Gastrocnemius medialis (tissue), 4 donors: Measurements from ENCODE around the gene NDST4. TPM values are rescaled to one million over a fixed set of nuclear protein-coding genes. Genes with fewer than 3 reads are reported as not detected.

ENCODE experiments used
- ATAC-seq, 2 donors: fragments of 150-250 bp; one replicate each; pipeline ENCODE4 v1.9.1; 2016
- DNase-seq, 2 donors: peaks; one replicate each; pipeline ENCODE4 v3.0.0-alpha.2; 2019
- H3K27ac ChIP-seq, 4 donors: fragments of 200-600 bp; sonication (generic); 1 replicate in 1 of 4; 2 replicates in 3 of 4; pipeline ENCODE4 v1.5.1; 2016 to 2018; ENCODE audit warnings: mild to moderate bottlenecking in 2 of 4, moderate library complexity in 1 of 4
- H3K27me3 ChIP-seq, 3 donors: fragments of 200-600 bp; sonication (generic) in 2 of 3; 1 replicate in 1 of 3; 2 replicates in 2 of 3; pipeline versions ENCODE4 v1.5.1 to v1.6.0; 2016 to 2019; ENCODE audit warnings: mild to moderate bottlenecking in 1 of 3, moderate library complexity in 1 of 3
- H3K36me3 ChIP-seq, 2 donors: fragments of 200-600 bp; sonication (generic) in 1 of 2; one replicate each; pipeline ENCODE4 v1.5.1; 2017 to 2018
- H3K4me1 ChIP-seq, 2 donors: fragments of 200-600 bp; sonication (generic) in 1 of 2; one replicate each; pipeline ENCODE4 v1.5.1; 2016 to 2017; ENCODE audit warnings: mild to moderate bottlenecking in 2 of 2
- H3K4me3 ChIP-seq, 4 donors: fragments of 200-600 bp; sonication (generic) in 3 of 4; 1 replicate in 1 of 4; 2 replicates in 3 of 4; pipeline ENCODE4 v1.5.1; 2016 to 2019; ENCODE audit warnings: mild to moderate bottlenecking in 2 of 4
- H3K9me3 ChIP-seq, 3 donors: fragments of 200-600 bp; sonication (generic) in 2 of 3; 1 replicate in 1 of 3; 2 replicates in 2 of 3; pipeline ENCODE4 v1.5.1; 2016 to 2019
- POLR2A ChIP-seq, 2 donors: fragments of 450-650 bp; IDR thresholded peaks; one replicate each; pipeline ENCODE4 v1.6.1; 2017; ENCODE audit warnings: antibody characterized with exemption in 2 of 2, mild to moderate bottlenecking in 2 of 2, moderate library complexity in 2 of 2
- in situ Hi-C, 4 donors: fragments of 200-750 bp; cut with MboI; loops; one replicate each; pipeline versions ENCODE4 v1.15.0 to v1.8.0; 2017; ENCODE audit warnings: low sequenced_read_pairs in 4 of 4
- intact Hi-C: fragments of 100-400 bp; cut with DNase I; formaldehyde crosslinking; loops from one replicate; pipeline ENCODE4 v1.15.1; 2023; ENCODE audit warnings: low total_unique reads
- total RNA-seq, 4 donors: library from RNA; depleted of rRNA; stranded (reverse); fragments of >200 nt; gene quantifications; one replicate each; pipeline versions ENCODE4 v1.1.0 to v1.2.3, GENCODE V29; 2016
- TF ChIP-seq, protein P1 (sequence below), 5 experiments: fragments of 450-650 bp in 3 of 5; fragments of 200-600 bp in 2 of 5; sonication (generic) in 2 of 5; IDR thresholded peaks in 4 of 5; conservative IDR thresholded peaks in 1 of 5; 1 replicate in 4 of 5; 2 replicates in 1 of 5; pipeline ENCODE4 v1.5.1; 2016 to 2019; ENCODE audit warnings: antibody characterized with exemption in 5 of 5, mild to moderate bottlenecking in 3 of 5, moderate library complexity in 3 of 5

The NDST4 gene
- total RNA-seq, 4 donors from 2014 or later: not detected

DNA sequence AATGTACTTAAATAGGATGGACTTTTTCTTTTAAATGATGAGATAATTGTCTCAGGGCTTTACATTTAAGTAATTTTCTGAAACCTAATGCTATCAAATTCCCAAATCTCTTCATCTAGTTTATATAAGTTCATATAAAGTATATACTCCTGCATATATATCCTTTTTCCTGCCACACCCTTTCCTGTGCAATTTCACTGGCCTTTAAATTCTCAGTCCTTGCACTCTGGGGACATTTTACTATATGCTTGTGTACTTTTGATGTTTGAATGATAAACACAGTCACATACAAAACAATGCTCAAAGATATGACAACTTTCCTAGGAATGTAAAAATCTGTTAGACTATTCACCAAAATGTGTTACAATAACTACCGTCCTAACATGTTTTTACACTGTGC lies 60.1 kb downstream of the NDST4 start:
- H3K4me1 ChIP-seq: no peaks in the 10 kb centered on the region
- DNase-seq: no peak
- no peak overlapping the region for H3K27ac ChIP-seq
- no peaks in the 10 kb centered on the region for H3K27me3 ChIP-seq
- no peaks in the 10 kb centered on the region for H3K9me3 ChIP-seq
- in situ Hi-C loops: no loop called here
- H3K36me3 ChIP-seq: no peaks in the 10 kb centered on the region
- no peak for TF ChIP-seq POLR2A (IDR thresholded peaks at IDR 0.05)
- TF ChIP-seq, protein P1, sequence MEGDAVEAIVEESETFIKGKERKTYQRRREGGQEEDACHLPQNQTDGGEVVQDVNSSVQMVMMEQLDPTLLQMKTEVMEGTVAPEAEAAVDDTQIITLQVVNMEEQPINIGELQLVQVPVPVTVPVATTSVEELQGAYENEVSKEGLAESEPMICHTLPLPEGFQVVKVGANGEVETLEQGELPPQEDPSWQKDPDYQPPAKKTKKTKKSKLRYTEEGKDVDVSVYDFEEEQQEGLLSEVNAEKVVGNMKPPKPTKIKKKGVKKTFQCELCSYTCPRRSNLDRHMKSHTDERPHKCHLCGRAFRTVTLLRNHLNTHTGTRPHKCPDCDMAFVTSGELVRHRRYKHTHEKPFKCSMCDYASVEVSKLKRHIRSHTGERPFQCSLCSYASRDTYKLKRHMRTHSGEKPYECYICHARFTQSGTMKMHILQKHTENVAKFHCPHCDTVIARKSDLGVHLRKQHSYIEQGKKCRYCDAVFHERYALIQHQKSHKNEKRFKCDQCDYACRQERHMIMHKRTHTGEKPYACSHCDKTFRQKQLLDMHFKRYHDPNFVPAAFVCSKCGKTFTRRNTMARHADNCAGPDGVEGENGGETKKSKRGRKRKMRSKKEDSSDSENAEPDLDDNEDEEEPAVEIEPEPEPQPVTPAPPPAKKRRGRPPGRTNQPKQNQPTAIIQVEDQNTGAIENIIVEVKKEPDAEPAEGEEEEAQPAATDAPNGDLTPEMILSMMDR (IDR thresholded peaks at IDR 0.05 in 4 of 5, conservative IDR thresholded peaks at IDR 0.05 in 1 of 5): no peak
- H3K4me3 ChIP-seq: no peak overlapping the region
- intact Hi-C loops: no loop called here
- no peak for ATAC-seq

DNA sequence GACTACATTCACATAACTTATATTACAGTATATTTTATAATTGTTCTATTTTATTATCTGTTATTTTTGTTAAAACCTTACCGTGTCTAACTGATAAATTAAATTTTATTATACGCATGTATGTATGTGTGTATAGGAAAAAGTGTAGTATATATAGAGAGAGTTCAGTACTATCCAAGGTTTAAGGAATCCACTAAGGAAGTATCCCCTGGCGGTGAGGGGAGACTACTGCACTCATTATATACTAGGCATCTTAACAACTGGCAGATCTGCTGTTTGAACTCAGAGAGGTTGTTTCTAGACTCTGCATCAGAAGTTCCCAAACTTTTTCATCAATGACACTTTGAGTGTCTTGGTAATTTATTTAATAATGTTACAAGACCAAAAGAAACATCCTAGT lies 70.9 kb downstream of the NDST4 start:
- TF ChIP-seq, protein P1 (IDR thresholded peaks at IDR 0.05 in 4 of 5, conservative IDR thresholded peaks at IDR 0.05 in 1 of 5): no peak
- TF ChIP-seq POLR2A (IDR thresholded peaks at IDR 0.05): no peak

DNA sequence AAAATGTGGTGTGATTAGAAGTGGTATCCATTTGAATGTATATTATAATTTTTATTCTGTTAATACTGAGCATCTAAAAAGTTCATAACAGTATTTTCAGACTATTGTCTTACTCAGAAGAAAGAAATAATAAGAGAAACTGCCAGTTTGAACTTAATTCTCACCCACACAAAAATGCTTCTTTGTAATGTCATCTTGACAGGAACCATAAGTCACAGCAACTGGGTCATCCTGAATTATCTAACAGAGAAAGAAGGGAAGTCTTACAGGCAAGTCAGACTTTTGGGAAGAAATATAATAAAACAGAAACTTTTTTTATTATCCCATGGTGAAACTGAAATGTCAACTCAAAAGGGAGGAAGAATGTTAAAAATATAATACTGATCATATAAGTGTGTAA lies 83.1 kb downstream of the NDST4 start:
- H3K4me3 ChIP-seq: no peak overlapping the region
- no peak for DNase-seq
- H3K9me3 ChIP-seq: no peaks in the 10 kb centered on the region
- H3K36me3 ChIP-seq: no peaks in the 10 kb centered on the region
- no peaks in the 10 kb centered on the region for H3K4me1 ChIP-seq
- no peaks in the 10 kb centered on the region for H3K27me3 ChIP-seq
- no peak for ATAC-seq
- in situ Hi-C loops (no loop called here), intact Hi-C loops (no loop called here)
- TF ChIP-seq, protein P1 (IDR thresholded peaks at IDR 0.05 in 4 of 5, conservative IDR thresholded peaks at IDR 0.05 in 1 of 5): no peak
- TF ChIP-seq POLR2A (IDR thresholded peaks at IDR 0.05): no peak
- H3K27ac ChIP-seq: no peak overlapping the region

More for the DNA sequence above, 70.9 kb downstream of the NDST4 start:
- H3K4me1 ChIP-seq: no peaks in the 10 kb centered on the region
- H3K27ac ChIP-seq: no peak overlapping the region
- H3K9me3 ChIP-seq: no peaks in the 10 kb centered on the region
- no peaks in the 10 kb centered on the region for H3K36me3 ChIP-seq
- in situ Hi-C loops (no loop called here), intact Hi-C loops (no loop called here)
- no peak overlapping the region for H3K4me3 ChIP-seq
- ATAC-seq: no peak
- no peaks in the 10 kb centered on the region for H3K27me3 ChIP-seq
- no peak for DNase-seq

DNA sequence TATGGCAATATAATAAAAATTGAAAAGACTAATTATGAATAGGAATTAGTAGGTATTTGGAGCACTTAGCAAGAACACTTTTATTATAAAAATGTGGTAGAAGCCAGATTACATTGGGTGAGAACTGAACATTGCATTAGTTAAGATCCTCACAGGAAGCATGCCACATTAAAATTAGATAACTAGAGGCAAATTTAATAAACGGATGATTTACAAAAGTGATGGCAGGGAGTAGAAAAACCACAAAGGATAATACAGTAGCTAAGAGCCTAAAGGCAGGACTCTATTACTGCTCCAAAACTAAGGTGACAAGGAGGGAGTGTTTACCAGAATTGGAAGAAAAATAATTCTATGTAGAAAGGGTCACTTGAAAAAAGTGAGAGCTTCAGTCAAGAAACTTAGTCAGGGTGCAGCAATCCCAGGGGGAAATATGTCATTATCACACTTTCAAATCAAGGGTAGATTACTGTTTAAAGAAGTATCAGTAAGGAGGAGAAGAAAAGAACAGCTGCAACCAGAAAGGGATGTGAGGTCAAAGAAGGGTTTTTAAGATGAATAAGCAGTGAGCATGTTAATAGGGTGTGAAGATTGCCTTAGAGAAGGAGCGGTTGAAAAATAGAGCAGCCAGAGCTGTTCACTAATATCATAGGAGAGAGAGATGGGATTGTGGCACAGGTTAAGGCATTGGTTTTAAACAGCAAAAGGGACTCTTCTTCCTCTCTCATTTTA lies 84.6 kb downstream of the NDST4 start:
- Histone ChIP-seq H3K9me3 (no peaks in the 10 kb centered on the region), H3K36me3 (no peaks in the 10 kb centered on the region), H3K27ac (no peak overlapping the region), H3K4me1 (no peaks in the 10 kb centered on the region), H3K27me3 (no peaks in the 10 kb centered on the region), H3K4me3 (no peak overlapping the region)
- TF ChIP-seq, protein P1 (IDR thresholded peaks at IDR 0.05 in 4 of 5, conservative IDR thresholded peaks at IDR 0.05 in 1 of 5): no peak
- TF ChIP-seq POLR2A (IDR thresholded peaks at IDR 0.05): no peak
- in situ Hi-C loops (no loop called here), intact Hi-C loops (no loop called here)
- ATAC-seq (no peak), DNase-seq (no peak)

DNA sequence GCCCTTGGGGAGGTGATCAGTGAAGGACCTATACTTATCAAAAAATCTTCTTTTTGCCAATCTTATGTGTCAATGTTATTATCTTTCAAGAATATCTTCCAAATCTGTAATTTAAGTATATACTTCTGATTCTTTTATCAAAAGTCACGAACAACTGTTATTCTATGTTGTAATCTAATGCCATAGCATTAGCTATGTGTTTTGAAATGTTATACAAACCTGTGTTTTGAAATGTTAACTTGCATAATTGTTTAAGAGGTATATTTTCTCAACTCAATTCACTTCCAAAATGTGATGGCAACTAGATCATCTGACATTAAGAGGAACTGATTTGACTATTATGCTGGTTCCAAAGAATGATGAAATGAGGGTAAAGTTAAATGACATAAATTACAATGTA lies 113.5 kb downstream of the NDST4 start:
- no peak for ATAC-seq
- Histone ChIP-seq H3K9me3 (no peaks in the 10 kb centered on the region), H3K4me3 (no peak overlapping the region), H3K4me1 (no peaks in the 10 kb centered on the region), H3K27ac (no peak overlapping the region), H3K36me3 (no peaks in the 10 kb centered on the region), H3K27me3 (no peaks in the 10 kb centered on the region)
- in situ Hi-C loops: no loop called here
- no peak for DNase-seq
- intact Hi-C loops: no loop called here
- TF ChIP-seq POLR2A (IDR thresholded peaks at IDR 0.05): no peak
- TF ChIP-seq, protein P1 (IDR thresholded peaks at IDR 0.05 in 4 of 5, conservative IDR thresholded peaks at IDR 0.05 in 1 of 5): no peak
